GM19372 (cell line): Measurements from ENCODE around the gene STK32C.

ENCODE experiments used
- ATAC-seq: cut with Tn5 transposase; IDR thresholded peaks from one replicate; pipeline ENCODE4 v1.9.1; 2021; ENCODE audit warnings: mild to moderate bottlenecking, low read depth, moderate library complexity; ENCODE audit not compliant: unreplicated experiment

STK32C gene

DNA sequence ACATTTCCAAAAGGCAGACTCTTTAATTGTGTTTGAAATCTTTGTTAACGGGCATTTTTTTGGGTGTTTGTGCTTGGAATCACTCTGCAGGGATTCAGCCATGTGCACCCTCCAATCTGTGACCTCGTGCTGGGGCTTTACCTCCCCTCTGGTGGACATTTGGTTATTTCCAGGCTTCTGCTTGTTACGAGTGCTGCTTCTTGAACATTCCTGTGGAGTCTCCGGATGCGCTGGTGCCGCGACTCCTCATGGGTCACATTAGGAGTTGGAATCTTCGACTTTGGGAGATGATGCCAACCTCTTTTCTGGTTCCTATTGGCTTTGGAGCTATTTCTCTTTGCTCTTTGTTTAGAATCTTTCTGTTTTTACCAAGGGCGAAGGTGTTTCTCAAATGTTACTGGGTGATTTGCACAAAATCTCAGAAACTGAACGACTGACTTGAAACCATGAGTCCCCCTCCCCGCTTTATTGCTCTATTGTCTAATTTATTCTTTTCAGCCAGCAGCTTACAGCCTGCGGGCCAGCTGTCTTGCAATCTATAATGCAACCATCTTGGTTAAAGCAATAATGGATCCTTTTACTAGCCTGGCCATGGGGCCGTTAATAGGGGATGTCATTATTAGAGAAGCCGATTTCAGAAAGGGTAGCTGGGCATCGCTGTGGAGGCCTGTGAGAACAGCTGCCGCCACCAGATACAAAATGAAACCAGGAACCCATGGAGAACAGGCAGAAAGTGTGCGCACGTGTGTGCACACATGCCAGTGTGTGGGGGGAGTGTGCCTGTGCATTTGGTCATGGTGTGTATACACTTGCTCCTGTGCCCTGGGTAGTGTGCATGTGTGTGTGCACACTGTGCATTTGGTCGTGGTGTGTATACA is 130.9 kb downstream of the STK32C start:
- ATAC-seq: no peak

DNA sequence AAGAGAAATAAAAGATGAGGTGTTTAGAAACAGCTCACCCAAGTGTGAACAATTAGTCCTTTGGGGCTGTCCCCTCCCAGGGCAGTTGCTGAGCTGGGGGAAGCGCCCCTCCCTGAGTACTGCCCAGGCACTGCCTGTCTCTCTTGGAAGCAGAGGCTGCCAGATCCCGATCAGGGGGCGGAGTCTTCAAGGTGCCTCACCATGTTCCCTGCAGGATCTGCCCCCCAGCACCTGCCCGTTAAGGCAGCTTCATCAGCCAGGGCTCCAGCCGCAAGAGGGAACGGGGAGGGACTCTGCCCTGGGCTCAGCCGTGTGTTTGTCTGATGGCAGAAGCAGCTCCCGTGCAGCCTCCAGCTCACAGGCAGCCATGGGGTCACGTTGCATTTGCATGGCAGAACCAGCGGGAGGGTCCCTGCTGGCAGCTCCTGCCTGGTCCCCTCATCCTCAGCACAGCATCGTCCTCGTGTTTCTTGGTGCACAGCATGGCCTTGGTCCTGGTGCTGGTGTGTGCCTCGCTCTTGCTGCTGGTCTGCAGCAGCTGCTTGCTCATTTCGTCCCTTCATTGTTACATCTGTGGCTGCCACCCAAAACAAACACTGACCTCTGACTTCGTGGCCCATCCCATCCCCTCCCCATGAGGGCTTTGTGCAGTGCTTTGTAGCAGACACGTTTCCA is 131.7 kb downstream of the STK32C start:
- ATAC-seq: no peak

DNA sequence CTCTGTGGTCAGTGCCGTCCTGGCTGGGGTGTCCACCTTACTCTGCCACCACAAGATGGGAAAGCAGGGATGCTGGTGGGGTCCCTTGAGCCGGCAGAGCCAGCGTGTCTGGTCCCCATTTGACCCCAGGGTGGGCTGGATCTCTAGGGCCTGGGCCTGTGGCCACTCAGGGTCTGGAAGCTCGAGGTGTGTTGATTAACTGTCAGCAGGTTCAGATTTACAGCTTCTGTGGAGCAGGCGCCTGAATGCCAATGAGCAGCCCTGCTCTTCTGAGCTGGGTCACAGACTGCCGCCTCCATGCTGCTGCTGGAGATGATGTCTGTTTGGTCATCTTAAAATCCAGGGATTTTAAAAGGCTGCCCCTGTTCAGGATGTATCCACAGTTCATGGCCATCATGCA is 132.3 kb downstream of the STK32C start:
- no peak for ATAC-seq

DNA sequence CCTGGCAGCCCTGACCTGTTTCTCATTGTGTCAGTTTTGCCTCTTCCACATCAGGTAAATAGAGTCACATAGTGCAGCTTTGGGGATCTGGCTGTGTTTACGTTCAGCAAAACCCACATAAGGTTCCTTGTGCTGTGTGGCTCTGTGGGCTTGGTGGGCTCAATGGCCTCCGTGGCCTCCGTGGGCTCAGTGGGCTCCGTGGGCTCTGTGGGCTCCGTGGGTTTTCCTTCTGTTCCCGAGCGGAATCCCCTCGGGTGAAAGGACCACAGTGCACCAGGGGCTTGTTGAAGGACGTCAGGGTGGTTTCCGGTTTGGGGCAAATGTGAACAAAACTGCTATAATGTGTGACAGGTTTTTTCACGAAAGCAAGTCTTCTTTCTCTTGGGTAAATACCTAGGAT is 133.5 kb downstream of the STK32C start:
- no peak for ATAC-seq

DNA sequence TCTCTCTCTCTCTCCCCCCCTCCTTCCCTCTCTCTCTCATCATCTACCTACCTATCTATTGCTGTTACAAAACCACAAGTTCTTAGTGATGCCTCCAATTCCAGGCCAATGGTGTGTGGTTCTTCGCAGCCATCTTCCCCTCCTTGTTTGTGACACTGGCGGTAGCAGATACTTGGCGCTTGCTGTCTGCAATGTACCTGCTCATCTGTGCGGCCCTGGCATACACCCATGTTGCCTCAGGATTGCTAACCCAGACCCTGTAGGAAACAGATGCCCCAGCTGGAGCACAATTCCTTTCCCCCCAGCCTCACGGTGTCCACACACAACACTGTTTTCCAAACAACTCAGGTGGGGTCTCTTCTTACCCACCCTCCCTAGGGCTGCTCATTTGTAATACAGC is 134.6 kb downstream of the STK32C start:
- no peak for ATAC-seq

DNA sequence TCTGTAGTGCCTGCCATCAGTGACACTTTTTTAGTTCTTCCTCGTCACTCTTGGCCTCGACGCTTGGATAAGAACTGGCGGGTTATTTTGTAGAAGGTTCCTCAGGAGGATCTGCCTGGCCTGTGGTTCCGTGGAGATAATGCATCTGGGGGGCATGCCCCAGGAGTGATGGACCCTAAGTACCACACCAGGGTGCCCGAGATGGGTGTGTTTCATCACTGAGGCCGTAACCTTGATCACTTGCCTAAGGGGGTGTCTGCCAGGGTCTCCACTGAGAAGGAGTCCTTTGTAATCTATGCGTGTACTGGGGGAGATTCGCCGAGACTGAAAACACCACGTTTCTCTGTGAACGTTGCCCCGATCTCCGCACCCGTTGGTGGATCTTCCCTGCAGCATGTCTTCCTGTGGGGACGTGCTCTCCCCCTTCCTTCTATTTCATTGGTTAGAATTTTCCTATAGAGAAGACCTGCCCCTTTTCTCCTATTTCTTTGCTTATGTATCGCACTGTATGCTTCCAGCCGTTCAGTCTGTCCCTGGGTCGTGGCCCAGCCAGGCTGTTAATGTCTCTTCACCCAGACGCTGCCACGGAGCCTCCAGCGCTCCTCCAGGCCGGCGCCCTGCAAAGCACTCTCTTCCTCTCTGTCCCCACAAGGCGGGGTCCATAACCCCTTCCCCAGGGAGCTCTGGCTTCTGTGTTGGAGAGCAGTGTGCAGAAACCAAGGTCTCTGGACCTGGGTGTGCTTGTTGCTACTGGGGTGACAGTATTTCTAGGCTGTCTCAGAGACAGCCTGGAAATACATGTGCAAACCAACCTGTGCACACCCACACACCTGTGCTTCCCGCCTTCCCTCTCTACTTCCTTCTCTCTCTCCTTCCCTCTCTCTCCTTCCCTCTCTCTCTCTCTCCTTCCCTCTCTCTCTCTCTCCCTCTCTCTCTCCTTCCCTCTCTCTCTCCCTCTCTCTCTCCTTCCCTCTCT is 135.4 kb downstream of the STK32C start:
- no peak for ATAC-seq

DNA sequence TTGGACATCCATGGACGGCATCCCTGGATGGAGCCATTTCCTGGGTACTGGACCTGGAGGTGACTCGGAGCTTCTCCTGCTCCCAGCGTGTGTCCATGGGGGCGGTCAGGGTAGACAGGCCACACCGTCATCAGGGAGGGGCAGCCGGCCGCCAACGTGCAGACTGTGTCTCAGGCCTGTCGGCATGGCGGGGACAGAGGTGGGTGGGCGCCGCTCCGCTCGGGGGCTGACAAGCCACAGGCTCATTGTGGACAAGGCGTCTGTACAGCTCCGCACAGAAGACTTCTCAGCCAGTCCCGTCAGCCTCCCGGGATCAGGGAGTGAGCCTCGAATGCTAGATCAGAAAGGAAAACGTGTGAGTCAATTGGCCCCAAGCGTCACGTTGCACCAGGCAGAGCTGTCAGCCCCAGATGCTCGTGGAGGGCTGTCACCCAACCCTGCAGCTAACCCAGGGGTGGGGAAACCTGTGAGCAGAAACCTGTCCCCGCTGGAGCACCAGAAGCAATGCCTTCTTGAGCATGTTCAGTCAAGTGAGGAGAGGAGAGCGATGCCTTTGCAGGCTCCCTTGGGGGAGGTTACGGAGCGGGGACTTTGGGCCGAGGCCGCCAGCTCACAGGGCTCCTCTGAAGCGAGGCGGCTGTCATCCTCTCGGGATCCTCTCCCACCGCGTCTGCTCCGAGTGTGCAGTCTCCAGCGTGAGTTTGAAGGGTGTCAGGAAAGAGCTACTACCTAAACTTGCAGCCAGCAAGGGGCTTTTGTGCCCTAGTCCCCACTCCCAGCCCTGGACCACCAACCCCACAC is 137.0 kb downstream of the STK32C start:
- no peak for ATAC-seq

DNA sequence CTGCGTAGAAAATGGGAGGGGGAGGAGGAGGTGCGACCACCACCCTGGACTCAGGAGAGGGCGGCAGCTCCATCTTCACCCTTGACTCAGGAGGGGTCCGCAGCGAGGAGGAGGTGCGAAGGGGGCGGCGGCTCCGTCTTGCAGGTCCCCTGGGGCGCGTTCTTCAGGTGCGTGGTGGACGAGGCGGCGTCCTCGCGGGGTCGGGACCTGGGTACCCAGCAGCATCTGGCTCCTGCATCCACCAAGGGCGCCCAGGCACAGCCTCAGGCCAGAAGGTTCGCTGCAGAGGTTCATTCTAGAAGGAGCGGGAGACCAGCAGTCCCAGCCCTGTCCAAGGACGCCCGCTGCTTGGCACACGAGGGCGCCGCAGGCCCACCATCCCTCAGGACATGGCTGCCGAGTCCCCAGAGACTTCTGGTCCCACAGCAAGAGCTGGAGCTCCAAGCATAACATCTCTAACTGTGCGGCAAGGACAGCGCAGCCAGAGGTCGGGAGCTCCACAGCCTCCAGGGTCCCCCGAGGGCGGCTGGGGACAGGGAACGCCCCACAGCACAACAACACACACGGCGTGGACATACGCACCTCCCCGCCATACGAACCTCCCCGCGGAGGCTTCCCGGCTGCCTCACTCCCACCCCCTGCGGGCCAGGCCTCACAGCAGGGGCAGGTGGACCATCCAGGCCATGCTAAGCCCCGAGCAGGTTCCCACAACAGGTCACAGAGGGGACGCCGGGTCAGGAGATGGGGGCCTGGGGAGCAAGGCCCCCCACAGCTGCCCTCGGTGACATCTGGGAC is 137.8 kb downstream of the STK32C start:
- ATAC-seq: no peak

DNA sequence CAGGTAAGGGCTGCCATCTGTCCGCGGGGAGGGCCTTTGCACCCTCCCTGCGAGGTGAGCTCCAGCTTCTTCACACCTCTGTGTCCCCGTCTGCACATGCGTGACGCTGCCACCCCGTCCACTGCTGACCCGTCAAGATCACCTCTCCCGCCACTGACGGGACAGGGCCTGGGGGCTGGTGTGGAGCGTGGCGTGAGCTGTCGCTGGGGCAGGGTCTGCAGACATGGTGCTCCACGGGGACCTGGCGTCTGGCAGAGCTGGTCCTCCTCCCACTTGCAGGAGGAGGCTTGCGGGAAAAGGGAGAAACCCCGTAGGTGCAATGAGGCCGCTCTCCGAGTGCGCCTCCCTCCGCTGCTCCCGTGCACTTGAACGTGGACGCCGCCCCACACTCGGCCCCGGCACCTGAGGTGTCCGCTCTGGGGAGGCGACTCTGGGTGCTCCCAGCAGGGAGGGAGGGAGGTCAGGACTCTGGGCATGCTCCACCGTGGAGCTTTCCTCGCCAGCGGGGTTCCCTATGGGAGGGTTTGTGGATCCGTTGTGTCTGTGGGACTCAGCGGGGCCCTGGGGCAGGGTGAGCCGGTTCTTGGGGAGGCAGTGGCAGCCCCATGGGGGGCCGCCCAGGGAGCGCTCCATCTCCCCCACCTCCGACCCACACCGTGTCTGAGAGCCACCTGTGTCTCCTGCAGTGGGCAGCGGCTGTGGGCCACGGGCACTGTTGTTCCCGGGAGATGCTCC is 138.6 kb downstream of the STK32C start:
- ATAC-seq: no peak

DNA sequence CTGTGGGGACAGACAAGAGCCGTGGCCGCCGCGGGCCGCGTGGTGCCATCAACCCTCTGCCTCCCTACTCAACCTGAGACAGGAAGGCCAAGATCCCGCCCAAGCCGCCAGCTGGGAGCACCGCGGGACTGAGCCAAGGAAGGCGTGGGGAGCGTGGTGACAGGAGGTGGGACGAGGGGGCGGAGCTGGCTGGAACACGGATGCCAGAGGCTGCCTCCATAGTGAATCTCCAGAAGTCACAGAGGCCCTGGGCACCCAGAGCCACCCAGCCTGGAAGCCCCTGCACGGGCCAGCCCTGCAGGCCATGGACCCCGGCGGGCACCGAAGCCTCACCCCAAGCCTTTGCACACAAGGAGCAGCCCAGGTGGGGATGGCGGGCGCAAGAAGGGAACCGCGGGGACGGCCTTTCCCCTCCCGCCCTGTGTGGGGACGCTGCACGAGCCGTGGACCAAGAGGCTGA is 139.1 kb downstream of the STK32C start:
- ATAC-seq: no peak

DNA sequence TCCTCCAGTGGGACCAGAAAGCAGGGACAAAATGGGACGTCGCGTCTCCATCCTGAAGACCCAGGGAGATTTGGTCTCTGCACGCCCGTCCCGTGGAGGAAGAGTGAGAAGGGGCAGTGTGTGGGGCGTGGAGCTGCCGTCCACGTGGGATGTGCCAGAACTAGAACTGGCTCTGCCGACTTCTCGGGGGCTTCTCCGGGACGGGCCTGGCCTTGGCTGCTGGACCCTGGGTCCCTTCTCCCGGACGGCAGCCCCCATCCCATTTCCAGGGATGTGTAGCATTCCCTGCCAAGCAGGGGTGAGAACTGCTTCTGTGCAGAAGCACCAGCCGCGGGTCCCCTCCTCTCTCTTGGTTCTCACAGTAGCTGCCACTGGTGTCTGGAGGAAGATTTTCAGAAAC is 139.8 kb downstream of the STK32C start:
- ATAC-seq: no peak

DNA sequence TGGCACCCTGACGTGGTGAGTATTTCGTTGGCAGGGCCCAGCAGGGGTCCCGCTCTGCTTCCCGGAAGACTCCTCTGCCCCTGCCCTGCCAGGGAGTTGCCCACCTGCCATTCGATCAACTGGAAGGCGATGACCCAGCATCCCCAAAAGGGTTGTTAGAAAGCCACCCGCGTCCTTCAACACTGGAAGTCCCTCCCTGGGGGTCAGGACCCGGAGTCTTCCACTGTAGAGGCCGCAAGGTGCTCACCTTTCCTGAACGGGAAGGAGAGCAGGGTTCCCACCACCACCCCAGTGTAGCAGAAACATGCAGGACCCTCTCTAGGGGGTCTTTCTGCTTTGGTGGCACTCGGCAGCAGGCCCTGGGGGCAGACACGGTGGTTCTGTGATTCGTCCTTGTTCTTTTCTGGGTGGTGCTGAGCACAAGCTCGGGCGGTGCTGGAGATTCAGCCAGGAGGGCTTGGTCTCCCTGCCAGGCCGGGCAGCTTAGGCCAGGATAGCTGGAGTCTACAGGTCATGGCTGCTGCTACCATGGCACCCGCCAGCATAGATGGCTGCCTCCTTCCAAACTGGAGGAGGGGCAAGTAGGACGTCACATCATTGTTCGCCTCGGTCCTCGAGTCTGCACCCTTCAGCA is 140.6 kb downstream of the STK32C start:
- ATAC-seq: no peak

DNA sequence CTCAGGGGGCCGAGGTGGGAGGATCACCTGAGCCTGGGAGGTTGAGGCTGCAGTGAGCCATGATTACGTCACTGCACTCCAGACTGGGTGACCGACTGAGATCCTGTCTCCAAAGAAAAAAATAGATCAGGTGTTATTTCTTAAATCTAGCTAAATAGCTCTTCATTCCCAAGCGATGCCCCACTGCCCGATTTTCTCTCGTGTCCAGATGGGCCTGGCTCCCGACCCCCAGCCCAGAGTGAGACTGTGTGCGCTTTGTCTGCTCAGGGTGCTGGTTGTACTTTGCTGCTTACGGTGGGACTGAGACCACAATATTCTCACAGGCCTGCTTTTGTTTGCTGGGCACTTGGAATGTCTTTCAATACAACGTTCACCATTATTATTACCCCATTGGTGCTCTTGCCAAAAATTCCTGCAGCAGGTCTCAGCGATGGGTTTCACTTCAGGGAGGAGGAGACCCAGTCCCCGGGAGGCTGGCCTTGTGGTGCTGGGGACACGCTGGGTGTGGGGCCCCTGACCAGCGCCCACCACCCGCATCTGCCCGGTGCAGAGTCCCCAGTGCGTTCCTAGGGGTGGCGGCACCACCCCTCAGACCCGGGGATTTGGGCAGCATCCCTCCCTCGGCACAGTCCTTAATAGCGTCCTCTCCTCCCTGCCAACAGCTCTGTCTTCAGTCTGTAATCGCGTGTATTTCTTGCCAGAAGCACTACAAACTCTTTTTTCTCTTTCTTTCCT is 141.4 kb downstream of the STK32C start:
- no peak for ATAC-seq

DNA sequence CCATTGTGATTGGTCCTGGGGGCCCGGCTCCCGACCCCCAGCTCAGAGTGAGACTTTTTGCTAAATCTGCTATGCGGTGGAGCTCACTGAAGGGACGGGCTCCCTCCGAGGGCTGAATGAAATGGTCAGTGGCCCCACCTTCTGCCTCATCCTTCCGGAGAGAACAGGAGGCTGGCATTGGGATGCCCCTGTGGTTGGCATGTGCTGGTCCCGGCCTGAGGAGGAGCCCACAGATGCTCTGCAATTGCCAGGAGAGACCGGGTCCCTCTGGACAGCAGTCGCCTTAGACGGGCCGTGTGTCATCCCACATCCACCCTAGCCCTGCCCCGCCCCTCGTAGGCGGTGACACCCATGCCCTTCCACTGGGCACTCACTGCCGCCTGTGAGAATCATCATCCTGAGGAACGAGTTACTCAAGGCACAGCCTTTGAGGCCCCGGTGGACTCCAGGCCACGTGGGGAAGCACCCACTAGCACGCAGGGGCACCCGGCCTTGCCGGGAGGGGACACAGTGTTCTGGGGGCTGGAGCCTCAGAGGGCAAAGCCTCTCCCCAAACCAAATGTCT is 142.3 kb downstream of the STK32C start:
- no peak for ATAC-seq

DNA sequence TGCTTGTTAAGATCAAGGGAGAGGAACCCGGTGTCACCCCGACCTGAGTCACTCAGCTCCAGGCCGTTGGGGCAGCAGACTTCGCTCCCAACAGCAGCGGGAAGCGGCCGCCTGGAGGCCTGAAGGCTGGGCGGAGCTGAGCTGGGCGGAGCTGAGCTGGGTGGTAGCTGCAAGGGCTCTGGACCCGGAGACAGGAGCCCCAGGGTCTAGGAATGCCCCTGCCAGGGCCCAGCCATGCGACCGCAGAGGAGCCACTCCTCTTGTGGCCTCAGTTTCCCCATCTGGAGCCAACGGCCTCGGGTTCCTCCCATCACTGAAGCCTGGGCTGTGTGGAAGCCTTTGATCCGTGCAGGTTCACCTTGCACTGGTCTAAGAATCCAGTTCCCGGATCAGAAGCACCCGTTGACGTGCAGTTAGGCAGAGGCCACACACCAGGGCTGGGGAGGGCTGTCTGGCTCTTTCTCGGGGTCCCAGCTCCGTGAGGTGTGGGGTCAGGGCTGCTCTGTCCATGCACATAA is 142.9 kb downstream of the STK32C start:
- no peak for ATAC-seq

DNA sequence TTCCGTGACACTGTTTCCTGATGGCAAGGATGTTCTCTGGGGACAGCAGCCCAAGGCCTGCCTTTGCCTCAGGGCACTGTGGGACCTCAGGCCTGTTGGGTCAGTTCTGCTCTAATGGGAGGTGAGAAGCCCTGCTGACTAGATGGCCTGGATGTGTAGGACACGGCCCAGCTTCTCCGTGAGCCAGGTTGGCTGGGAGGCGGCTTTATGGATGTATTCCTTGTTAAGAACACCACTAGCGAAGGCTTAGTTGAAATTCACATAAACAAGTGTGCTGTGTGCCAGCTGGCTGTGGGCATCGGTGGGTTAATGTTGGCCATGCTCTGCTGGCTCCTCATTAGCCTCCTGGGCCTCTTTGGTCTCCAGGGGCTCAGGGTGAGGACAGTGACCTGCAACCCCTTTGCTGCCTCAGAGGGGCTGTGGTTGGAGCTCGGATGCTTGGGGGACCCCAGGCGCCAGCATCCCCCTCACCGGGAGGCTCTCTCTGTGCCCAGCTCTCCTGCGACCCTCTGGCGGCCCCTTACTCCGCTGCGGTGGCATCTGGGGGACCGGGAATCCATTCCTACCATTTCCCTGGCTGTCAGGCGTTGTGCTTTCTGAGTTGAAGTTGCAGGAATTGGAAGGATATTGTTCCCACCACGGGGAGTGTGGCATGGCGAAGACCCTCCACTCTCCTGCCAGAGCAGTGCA is 143.8 kb downstream of the STK32C start:
- no peak for ATAC-seq
